ENCODE results near the gene BTLA. TPM values are rescaled to one million over a fixed set of nuclear protein-coding genes. Genes with fewer than 3 reads are reported as not detected.

BTLA gene
- polyA plus RNA-seq, 1 experiment, result not detected

GRCh38 chr3:112417696-112418318 is 81.5 kb downstream of the BTLA start:
- DNase-seq (ENCODE audit: low read depth, low spot score), result no peak
- no peak for TF ChIP-seq CTCF (IDR thresholded peaks at IDR 0.05; ENCODE audit: low read depth, low read length)
- no peaks in the 10 kb centered on the region; the same call in 1 of the 2 replicates for H3K9me3 ChIP-seq (ENCODE audit: control insufficient read depth, insufficient read depth, low read length)
- POLR2A ChIA-PET, result no interaction called here
- H3K27me3 ChIP-seq (ENCODE audit: control insufficient read depth, insufficient read depth, low read length), result no peaks in the 10 kb centered on the region
- no peak overlapping the region for H3K4me3 ChIP-seq (ENCODE audit: low read depth, low read length)
- no peak overlapping the region for H3K27ac ChIP-seq (ENCODE audit: low read depth, low read length)
- CTCF ChIA-PET, result interaction anchor here (0.5 kb wide), 1 partner anchor 21 kb away, joined by 3 read pairs; no protein-coding TSS in a partner anchor

- no peak for TF ChIP-seq CTCF (IDR thresholded peaks at IDR 0.05; ENCODE audit: low read depth, low read length)
- no peaks in the 10 kb centered on the region for H3K27me3 ChIP-seq (ENCODE audit: control insufficient read depth, insufficient read depth, low read length)
- H3K4me3 ChIP-seq (ENCODE audit: low read depth, low read length), result no peak overlapping the region
- no peak for DNase-seq (ENCODE audit: low read depth, low spot score)
- H3K9me3 ChIP-seq (ENCODE audit: control insufficient read depth, insufficient read depth, low read length), result no peaks in the 10 kb centered on the region; the same call in 1 of the 2 replicates
- CTCF ChIA-PET, result interaction anchor here (1.0 kb wide), 1 partner anchor 10 kb away, joined by 6 read pairs; no protein-coding TSS in a partner anchor
- no peak overlapping the region for H3K27ac ChIP-seq (ENCODE audit: low read depth, low read length)
- POLR2A ChIA-PET, result no interaction called here
Measured at GRCh38 chr3:112416391-112417212, 82.7 kb downstream of the BTLA start.

DNA sequence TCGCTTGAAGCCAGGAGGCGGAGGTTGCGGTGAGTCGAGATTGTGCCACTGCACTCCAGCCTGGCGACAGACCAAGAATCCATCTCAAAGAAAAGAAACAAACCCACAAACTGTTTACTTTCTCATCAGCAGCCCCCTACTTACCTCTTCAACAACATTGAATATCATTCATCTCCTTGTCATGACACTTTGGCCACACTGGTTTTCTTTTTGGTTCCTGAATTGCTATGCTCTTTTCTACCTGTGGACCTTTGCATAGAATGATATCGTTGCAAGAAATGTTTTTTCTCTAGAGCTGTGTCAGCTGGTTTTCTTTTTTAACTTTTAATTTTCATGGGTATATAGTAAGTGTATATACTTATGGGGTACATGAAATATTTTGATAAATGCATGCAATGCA is 83.9 kb downstream of the BTLA start:
- DNase-seq (ENCODE audit: low read depth, low spot score), result no peak
- ChIA-PET POLR2A (no interaction called here), CTCF (no interaction called here)
- H3K9me3 ChIP-seq (ENCODE audit: control insufficient read depth, insufficient read depth, low read length), result no peaks in the 10 kb centered on the region; the same call in 1 of the 2 replicates
- no peak overlapping the region for H3K4me3 ChIP-seq (ENCODE audit: low read depth, low read length)
- no peak overlapping the region for H3K27ac ChIP-seq (ENCODE audit: low read depth, low read length)
- no peak for TF ChIP-seq CTCF (IDR thresholded peaks at IDR 0.05; ENCODE audit: low read depth, low read length)
- H3K27me3 ChIP-seq (ENCODE audit: control insufficient read depth, insufficient read depth, low read length), result no peaks in the 10 kb centered on the region

Other genes with a start within 250 kb of the BTLA start
- gene SLC9C1, start 205.3 kb downstream of the BTLA start, polyA plus RNA-seq (2011; rRNA removed), result not detected in 2 replicates
- gene CD200, start 166.3 kb downstream of the BTLA start, polyA plus RNA-seq (2011; rRNA removed), result 3.0 and 3.4 TPM in 2 replicates
- gene ATG3, start 62.5 kb upstream of the BTLA start, polyA plus RNA-seq (2011; rRNA removed), result 44.5 and 60.7 TPM in 2 replicates
- 40.5 and 53.6 TPM in 2 replicates for gene SLC35A5, start 62.6 kb upstream of the BTLA start, polyA plus RNA-seq (2011; rRNA removed)
- 202 and 289 TPM in 2 replicates for gene CCDC80, start 141.7 kb upstream of the BTLA start, polyA plus RNA-seq (2011; rRNA removed)